22Rv1 (cell line): ENCODE data around the gene ZNF543.
"Not testable (repeated sequence)": the region's sequence is repeated elsewhere in the genome, so short reads cannot be mapped to it uniquely, and the experiment has no call there.

Experiments used
- H3K27ac ChIP-seq: fragments of 450-650 bp; 2 replicates; pipeline ENCODE4 v1.5.1; 2017
- ZFX ChIP-seq: fragments of 450-650 bp; IDR thresholded peaks from 2 replicates; pipeline ENCODE4 v1.6.1; 2017; ENCODE audit warnings: antibody characterized with exemption, borderline replicate concordance
- TF ChIP-seq, protein P1 (sequence below): fragments of 450-650 bp; IDR thresholded peaks from 2 replicates; pipeline ENCODE4 v1.5.1; 2017; ENCODE audit warnings: mild to moderate bottlenecking

Gene ZNF543

DNA sequence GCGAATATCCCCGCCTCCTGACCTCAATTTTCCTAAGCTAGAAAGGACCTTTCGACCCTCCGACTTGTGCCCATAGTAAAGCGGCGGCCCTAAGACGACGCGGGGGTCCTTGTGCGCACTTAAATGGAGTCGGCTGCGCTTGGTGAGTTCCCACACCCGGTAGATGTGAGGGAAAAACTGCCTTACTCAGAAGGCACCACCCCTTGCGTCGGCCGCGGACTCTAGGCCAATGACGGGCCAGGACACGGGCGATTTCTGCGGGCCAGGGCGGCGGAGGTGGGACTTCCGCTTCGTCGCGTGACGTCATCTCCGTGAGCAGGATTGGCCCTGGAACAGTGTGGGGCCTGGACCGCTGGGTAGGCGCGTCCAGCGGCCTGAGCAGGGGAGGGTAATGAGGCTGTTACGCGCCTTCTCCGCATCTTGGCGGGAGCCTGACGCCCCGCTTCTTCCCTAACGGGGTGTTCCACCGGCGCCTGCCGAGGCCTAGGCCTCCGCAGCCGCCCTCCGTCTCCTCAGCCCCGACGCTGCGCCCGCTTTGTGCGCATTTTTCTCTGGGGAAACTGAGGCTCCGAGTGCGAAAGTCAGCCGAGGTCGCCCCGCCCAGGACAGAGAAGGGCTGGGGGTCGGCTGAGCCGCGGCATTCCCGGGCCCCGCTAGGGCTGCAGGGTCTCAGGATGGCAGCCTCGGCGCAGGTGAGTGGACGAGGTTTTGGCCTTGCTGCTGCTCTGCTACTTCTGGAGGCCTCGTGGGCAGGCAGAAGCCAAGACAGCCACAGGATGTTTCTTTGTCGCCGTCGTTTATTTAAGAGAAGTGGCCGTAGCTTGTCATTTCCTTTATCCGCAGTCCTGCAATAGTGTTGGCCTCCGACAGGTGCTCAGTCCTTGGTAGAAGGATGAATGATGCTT lies at the start of gene ZNF543:
Gene ZNF543 (plus strand): TSS at position 293 of the 905 bp plus-strand sequence. CDS start 382 bp downstream, at position 675.
- TF ChIP-seq, protein P1, sequence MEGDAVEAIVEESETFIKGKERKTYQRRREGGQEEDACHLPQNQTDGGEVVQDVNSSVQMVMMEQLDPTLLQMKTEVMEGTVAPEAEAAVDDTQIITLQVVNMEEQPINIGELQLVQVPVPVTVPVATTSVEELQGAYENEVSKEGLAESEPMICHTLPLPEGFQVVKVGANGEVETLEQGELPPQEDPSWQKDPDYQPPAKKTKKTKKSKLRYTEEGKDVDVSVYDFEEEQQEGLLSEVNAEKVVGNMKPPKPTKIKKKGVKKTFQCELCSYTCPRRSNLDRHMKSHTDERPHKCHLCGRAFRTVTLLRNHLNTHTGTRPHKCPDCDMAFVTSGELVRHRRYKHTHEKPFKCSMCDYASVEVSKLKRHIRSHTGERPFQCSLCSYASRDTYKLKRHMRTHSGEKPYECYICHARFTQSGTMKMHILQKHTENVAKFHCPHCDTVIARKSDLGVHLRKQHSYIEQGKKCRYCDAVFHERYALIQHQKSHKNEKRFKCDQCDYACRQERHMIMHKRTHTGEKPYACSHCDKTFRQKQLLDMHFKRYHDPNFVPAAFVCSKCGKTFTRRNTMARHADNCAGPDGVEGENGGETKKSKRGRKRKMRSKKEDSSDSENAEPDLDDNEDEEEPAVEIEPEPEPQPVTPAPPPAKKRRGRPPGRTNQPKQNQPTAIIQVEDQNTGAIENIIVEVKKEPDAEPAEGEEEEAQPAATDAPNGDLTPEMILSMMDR, result no peak
- no peak for TF ChIP-seq ZFX
- peak within 1 kb of the TSS; percentile 73 for H3K27ac ChIP-seq

DNA sequence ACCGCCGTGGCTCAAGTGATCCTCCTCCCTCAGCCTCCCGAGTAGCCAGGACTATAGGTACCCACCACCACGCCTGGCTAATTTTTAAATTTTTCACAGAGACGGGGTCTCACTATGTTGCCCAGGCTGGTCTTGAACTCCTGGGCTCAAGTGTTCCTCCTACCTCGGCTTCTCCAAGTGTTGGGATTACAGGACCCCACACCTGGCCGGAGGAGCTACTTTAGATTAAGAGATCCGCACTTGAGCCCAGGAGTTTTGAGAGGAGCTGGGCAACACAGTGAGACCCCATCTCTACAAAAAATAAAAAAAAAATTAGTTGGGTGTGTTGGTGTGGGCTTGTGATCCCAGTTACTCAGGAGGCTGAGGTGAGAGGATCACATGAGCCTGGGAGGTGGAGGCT lies 49.0 kb upstream of the ZNF543 start:
- TF ChIP-seq, protein P1, result no peak
- no peak for TF ChIP-seq ZFX
- no peak overlapping the region for H3K27ac ChIP-seq

DNA sequence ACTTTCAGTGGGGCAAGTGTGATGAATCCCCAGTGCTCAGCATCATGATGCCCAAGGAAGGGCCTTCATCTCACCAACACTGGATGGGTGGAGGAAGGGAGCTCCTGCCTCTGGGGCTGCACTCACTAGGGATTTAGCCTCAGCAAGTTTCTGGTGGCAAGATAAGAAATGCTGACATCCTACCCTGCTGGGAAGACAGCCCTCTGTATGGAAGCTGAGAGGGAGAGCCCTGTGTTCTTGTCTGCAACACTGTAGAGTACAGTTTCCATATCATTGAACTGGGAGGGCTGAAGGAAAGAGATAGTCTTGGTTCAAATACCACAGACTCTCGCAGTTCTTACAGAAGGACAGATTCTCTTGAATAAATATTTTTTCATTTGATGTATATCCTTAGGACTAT lies 47.3 kb upstream of the ZNF543 start:
- TF ChIP-seq, protein P1, result no peak
- TF ChIP-seq ZFX, result no peak
- H3K27ac ChIP-seq, result no peak overlapping the region

DNA sequence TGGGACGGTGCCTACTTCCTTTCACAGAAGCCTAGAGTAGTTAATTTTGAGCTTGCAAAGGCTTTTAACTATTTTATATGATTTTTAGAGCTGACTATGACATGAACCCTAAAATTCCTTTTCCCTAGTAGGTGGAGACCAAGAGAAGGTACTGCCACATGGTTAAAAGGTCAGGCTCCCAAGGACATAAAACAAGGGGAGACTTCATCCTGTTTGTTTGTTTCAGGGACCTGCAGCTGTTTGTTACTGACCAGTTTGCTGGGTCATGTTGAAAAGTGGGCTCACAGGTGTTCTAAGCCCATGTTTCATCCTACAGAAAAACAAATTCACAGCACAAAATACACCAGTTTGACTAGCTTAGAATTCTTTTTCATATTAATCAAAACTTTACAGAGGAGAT lies 43.8 kb upstream of the ZNF543 start:
- TF ChIP-seq ZFX, result no peak
- TF ChIP-seq, protein P1, result no peak
- no peak overlapping the region for H3K27ac ChIP-seq

DNA sequence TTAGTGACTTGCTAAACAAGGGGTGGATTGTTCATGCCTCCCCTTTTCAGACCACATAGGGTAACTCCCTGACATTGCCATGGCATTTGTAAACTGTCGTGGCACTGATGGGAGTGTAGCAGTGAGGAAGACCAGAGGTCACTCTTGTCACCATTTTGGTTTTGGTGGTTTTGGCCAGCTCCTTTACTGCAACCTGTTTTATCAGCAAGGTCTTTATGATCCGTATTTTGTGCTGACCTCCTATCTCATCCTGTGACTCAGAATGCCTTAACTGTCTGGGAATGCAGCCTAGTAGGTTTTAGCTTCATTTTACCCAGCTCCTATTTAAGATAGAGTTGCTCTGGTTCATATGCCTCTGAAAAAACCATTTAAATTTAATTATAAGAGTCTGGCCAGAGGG lies 41.8 kb upstream of the ZNF543 start:
- not testable (repeated sequence) for H3K27ac ChIP-seq

DNA sequence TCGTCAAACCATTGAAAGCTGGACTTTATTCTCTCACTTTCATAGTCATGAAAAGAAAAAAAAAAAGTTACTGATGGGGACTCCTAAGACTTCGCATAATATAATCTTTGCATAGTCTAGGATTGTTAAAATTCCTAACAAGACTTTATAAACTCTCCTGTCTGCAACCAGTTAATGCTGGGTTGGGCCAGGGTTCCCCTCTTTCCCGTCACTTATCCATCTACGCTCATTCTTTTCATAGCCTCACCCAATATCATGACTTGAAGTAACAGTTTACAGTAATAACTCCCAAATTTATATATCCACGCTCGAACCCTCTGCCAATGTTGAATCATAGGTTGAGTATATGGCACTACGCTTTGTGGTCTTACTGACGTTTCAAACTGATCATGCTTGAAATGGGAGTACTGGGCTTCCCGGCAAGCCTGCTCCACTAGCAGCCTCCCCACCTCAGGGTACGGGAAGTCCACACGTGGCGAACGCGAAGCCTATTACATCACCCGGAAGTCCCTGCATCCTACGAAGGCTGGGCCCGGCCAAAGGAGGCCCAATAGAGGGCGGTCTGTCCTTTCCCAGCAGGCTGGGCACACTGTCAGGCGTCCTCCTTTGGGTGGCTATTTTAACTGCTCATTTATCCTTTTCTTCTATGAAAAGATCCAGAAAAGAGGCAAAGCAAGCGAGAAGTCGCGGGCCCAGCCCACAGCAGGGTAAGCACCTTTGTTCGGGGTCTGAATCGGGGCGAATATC lies 40.7 kb upstream of the ZNF543 start:
- TF ChIP-seq ZFX, result no peak
- TF ChIP-seq, protein P1, result peak; percentile 55

DNA sequence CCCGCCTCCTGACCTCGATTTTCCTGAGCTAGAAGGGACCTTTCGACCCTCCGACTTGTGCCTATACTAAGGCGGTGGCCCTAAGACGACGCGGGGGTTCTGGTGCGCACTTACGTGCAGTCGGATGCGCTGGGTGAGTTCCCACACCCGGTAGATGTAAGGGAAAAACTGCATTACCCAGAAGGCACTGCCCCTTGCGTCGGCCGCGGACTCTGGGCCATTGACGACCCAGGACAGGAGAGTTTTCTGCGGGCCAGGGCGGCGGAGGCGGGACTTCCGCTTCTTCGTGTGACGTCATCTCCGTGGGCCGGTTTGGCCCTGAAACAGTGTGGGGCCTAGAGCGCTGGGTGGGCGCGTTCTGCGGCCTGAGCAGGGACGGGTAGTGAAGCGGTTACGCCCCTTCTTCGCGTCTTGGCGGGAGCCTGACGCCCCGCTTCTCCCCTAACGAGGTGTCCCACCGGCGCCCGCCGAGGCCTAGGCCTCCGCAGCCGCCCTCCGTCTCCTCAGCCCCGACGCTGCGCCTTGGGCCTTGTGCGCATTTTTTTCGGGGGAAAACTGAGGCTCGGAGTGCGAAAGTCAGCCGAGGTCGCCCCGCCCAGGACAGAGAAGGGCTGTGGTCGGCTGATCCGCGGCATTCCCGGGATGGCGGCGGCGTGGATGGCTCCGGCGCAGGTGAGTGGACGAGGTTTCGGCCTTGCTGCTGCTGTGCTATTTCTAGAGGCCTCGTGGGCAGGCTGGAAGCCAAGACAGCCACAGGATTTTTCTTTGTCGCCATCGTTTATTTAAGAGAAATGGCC lies 39.9 kb upstream of the ZNF543 start, which contains the start of gene ZNF460:
Gene ZNF460 (plus strand): TSS at position 321 of the 797 bp plus-strand sequence. CDS start 322 bp downstream, at position 643.
- TF ChIP-seq, protein P1, result peak; percentile 15; the same call in 1 of the 2 replicates
- no peak for TF ChIP-seq ZFX
- H3K27ac ChIP-seq, result peak within 1 kb of the TSS; percentile 95

More for the DNA sequence above, 40.7 kb upstream of the ZNF543 start:
- peak overlapping the region; percentile 95 for H3K27ac ChIP-seq
